Activated CD8-positive, alpha-beta T cell treated with anti-CD3 and anti-CD28 coated beads for 36 hours (primary cell): ENCODE results near the gene SLC5A1. TPM values are rescaled to one million over a fixed set of nuclear protein-coding genes. Genes with fewer than 3 reads are reported as not detected.

Experiments used
- ATAC-seq: fragments of 200-7000 bp; cut with Tn5 transposase; one replicate; pipeline ENCODE4 v1.10.0; 2021; ENCODE audit warnings: mild to moderate bottlenecking, moderate library complexity
- CTCF ChIA-PET: fragments of 350-600 bp; sonication (Branson Sonifier 250); formaldehyde crosslinking; loops from one replicate; lab custom pipeline; 2021; ENCODE audit warnings: antibody characterized with exemption; lab: Charles Lee
- POLR2A ChIA-PET: fragments of 350-600 bp; sonication (Branson Sonifier 250); formaldehyde crosslinking; loops from one replicate; lab custom pipeline; 2021; ENCODE audit warnings: antibody characterized with exemption; lab: Charles Lee
- DNase-seq: peaks from one replicate; pipeline ENCODE4 v3.0.0-alpha.2; 2020
- H3K27ac Mint-ChIP-seq: one replicate; pipeline ENCODE4 v1.8.0; 2021; ENCODE audit warnings: mild to moderate bottlenecking, mixed read lengths
- H3K27me3 Mint-ChIP-seq: one replicate; pipeline ENCODE4 v1.8.0; 2021; ENCODE audit warnings: mixed read lengths
- H3K36me3 Mint-ChIP-seq: one replicate; pipeline ENCODE4 v1.8.0; 2021; ENCODE audit warnings: low read depth, mixed read lengths
- H3K4me1 Mint-ChIP-seq: one replicate; pipeline ENCODE4 v1.8.0; 2021; ENCODE audit warnings: low read depth, mixed read lengths
- H3K4me3 Mint-ChIP-seq: one replicate; pipeline ENCODE4 v1.8.0; 2021; ENCODE audit warnings: mild to moderate bottlenecking, moderate library complexity, mixed read lengths
- H3K9me3 Mint-ChIP-seq: one replicate; pipeline ENCODE4 v1.8.0; 2021; ENCODE audit warnings: mixed read lengths
- CTCF ChIP-seq: fragments of 200-600 bp; IDR thresholded peaks from one replicate; pipeline ENCODE4 v1.8.0; 2022; ENCODE audit warnings: antibody characterized with exemption, mild to moderate bottlenecking
- intact Hi-C: fragments of 100-400 bp; cut with micrococcal nuclease; formaldehyde crosslinking; loops from one replicate; pipeline ENCODE4 v1.10.0; 2022
- total RNA-seq, 2 experiments: library from RNA; stranded (reverse); gene quantifications; one replicate each; pipeline ENCODE4 v1.2.3, GENCODE V29; 2021

Gene SLC5A1
- total RNA-seq, 2 experiments from 2014 or later: not detected

GRCh38 chr22:32044913-32045312, 1.9 kb downstream of the SLC5A1 start:
- CTCF ChIA-PET: no interaction called here

GRCh38 chr22:32048069-32048468, 5.0 kb downstream of the SLC5A1 start:
- no peak overlapping the region for H3K27ac Mint-ChIP-seq
- peaks cover 51% of the 10 kb centered on the region for H3K27me3 Mint-ChIP-seq
- CTCF ChIA-PET: no interaction called here
- POLR2A ChIA-PET: no interaction called here
- intact Hi-C loops: no loop called here
- no peak for TF ChIP-seq CTCF
- H3K4me3 Mint-ChIP-seq: no peak overlapping the region
- no peak for ATAC-seq
- no peak for DNase-seq
- H3K36me3 Mint-ChIP-seq: no peaks in the 10 kb centered on the region
- H3K4me1 Mint-ChIP-seq: peaks cover 17% of the 10 kb centered on the region
- no peaks in the 10 kb centered on the region for H3K9me3 Mint-ChIP-seq

More at GRCh38 chr22:32044913-32045312, 1.9 kb downstream of the SLC5A1 start:
- intact Hi-C loops: no loop called here
- DNase-seq (no peak), ATAC-seq (no peak)
- Mint-ChIP-seq H3K27ac (no peak overlapping the region), H3K36me3 (no peaks in the 10 kb centered on the region), H3K9me3 (no peaks in the 10 kb centered on the region), H3K27me3 (peaks cover 56% of the 10 kb centered on the region), H3K4me1 (no peaks in the 10 kb centered on the region), H3K4me3 (no peak overlapping the region)
- POLR2A ChIA-PET: no interaction called here
- no peak for TF ChIP-seq CTCF

- ATAC-seq (peak; percentile 95), DNase-seq (peak; percentile 87)
- H3K27ac Mint-ChIP-seq: no peak overlapping the region
- POLR2A ChIA-PET: no interaction called here
- peaks cover 41% of the 10 kb centered on the region for H3K27me3 Mint-ChIP-seq
- no peaks in the 10 kb centered on the region for H3K36me3 Mint-ChIP-seq
- no peak for TF ChIP-seq CTCF
- H3K4me3 Mint-ChIP-seq: no peak overlapping the region
- peaks cover 17% of the 10 kb centered on the region for H3K4me1 Mint-ChIP-seq
- H3K9me3 Mint-ChIP-seq: no peaks in the 10 kb centered on the region
- CTCF ChIA-PET: interaction anchor here (0.8 to 2.6 kb wide), 6 partner anchors 10 to 385 kb away, joined by 3 to 9 read pairs (median 3); no protein-coding TSS in a partner anchor
- intact Hi-C loops: no loop called here
These were observed 7.8 kb downstream of the SLC5A1 start for GRCh38 chr22:32050678-32051515.

- Mint-ChIP-seq H3K4me1 (peaks cover 17% of the 10 kb centered on the region), H3K9me3 (no peaks in the 10 kb centered on the region), H3K27me3 (peaks cover 34% of the 10 kb centered on the region), H3K27ac (no peak overlapping the region), H3K4me3 (no peak overlapping the region), H3K36me3 (no peaks in the 10 kb centered on the region)
- intact Hi-C loops: no loop called here
- ATAC-seq: no peak
- ChIA-PET CTCF (interaction anchor here (2.6 kb wide), 1 partner anchor 82 kb away, joined by 9 read pairs; no protein-coding TSS in a partner anchor), POLR2A (no interaction called here)
- no peak for TF ChIP-seq CTCF
- DNase-seq: no peak
These were observed 9.2 kb downstream of the SLC5A1 start for GRCh38 chr22:32052244-32052643.
